OCI-LY7 (cell line): ENCODE results near the gene ERCC5. TPM values are rescaled to one million over a fixed set of nuclear protein-coding genes. Genes with fewer than 3 reads are reported as not detected.

Source experiments
- BruUV-seq: library from RNA; stranded (reverse); fragments of 400-500 nt; replicated peaks from 2 replicates; lab custom pipeline; 2021; lab: Mats Ljungman, UMichigan
- CTCF ChIA-PET: fragments of 300-600 bp; sonication (Branson Sonifier 250); formaldehyde crosslinking; loops from one replicate; lab custom pipeline; 2022; ENCODE audit warnings: antibody characterized with exemption; ENCODE audit not compliant: unreplicated experiment; lab: Charles Lee
- POLR2A ChIA-PET: fragments of 300-600 bp; sonication (Branson Sonifier 250); formaldehyde crosslinking; loops from one replicate; lab custom pipeline; 2022; ENCODE audit warnings: antibody characterized with exemption; lab: Charles Lee
- DNase-seq: peaks from one replicate; pipeline ENCODE4 v3.0.0-alpha.2; 2015; ENCODE audit warnings: low spot score
- H2AFZ ChIP-seq: fragments of 200-600 bp; sonication (generic), shearing (Covaris generic); 2 replicates; pipeline ENCODE4 v1.6.1; 2014; ENCODE audit warnings: mild to moderate bottlenecking, antibody characterized with exemption, low read length, moderate library complexity
- H3K27ac ChIP-seq: fragments of 200-600 bp; sonication (generic); 2 replicates; pipeline ENCODE4 v1.5.1; 2014; ENCODE audit warnings: mixed run types, low read depth, mild to moderate bottlenecking, moderate library complexity, low read length, inconsistent platforms; ENCODE audit not compliant: poor library complexity, severe bottlenecking
- H3K36me3 ChIP-seq: fragments of 200-600 bp; sonication (generic); 2 replicates; pipeline ENCODE4 v1.6.1; 2014; ENCODE audit warnings: mild to moderate bottlenecking, antibody characterized with exemption, low read length, moderate library complexity, mixed read lengths; ENCODE audit not compliant: insufficient read depth
- H3K4me1 ChIP-seq: fragments of 200-600 bp; sonication (generic); 2 replicates; pipeline ENCODE4 v1.5.1; 2014; ENCODE audit warnings: mild to moderate bottlenecking, low read length; ENCODE audit not compliant: insufficient read depth, poor library complexity, severe bottlenecking
- H3K4me2 ChIP-seq: fragments of 200-600 bp; sonication (generic); 2 replicates; pipeline ENCODE4 v1.6.1; 2014; ENCODE audit warnings: mild to moderate bottlenecking, low read length
- H3K4me3 ChIP-seq: fragments of 200-600 bp; sonication (generic); 2 replicates; pipeline ENCODE4 v1.5.1; 2014; ENCODE audit warnings: mild to moderate bottlenecking, low read depth, low read length; ENCODE audit not compliant: poor library complexity, severe bottlenecking
- H3K79me2 ChIP-seq: fragments of 200-600 bp; sonication (generic); 2 replicates; pipeline ENCODE4 v1.6.1; 2016; ENCODE audit warnings: low read depth, mild to moderate bottlenecking, low read length, moderate library complexity, mixed read lengths; ENCODE audit not compliant: insufficient read depth
- H3K9me2 ChIP-seq: fragments of 200-600 bp; sonication (generic); 2 replicates; pipeline ENCODE4 v1.6.1; 2016; ENCODE audit warnings: mild to moderate bottlenecking, low read length, mixed read lengths; ENCODE audit not compliant: insufficient read depth
- H3K9me3 ChIP-seq: fragments of 200-600 bp; sonication (generic); 2 replicates; pipeline ENCODE4 v1.6.1; 2014; ENCODE audit warnings: mild to moderate bottlenecking, mixed run types, low read length, mixed read lengths
- H4K20me1 ChIP-seq: fragments of 200-600 bp; sonication (generic); 2 replicates; pipeline ENCODE4 v1.6.1; 2014; ENCODE audit warnings: mild to moderate bottlenecking, antibody characterized with exemption, low read length, moderate library complexity, mixed read lengths; ENCODE audit not compliant: insufficient read depth
- CTCF ChIP-seq: fragments of 200-600 bp; sonication (generic); conservative IDR thresholded peaks from 2 replicates; pipeline ENCODE4 v1.5.1; 2014; ENCODE audit warnings: mild to moderate bottlenecking, antibody characterized with exemption, low read length, moderate library complexity, mixed read lengths
- EZH2phosphoT487 ChIP-seq: fragments of 200-600 bp; sonication (generic); IDR thresholded peaks from 2 replicates; pipeline ENCODE4 v1.6.1; 2018; ENCODE audit warnings: low read depth, borderline replicate concordance, mild to moderate bottlenecking, mixed run types, antibody characterized with exemption, low read length, moderate library complexity, mixed read lengths
- intact Hi-C: fragments of 100-400 bp; cut with micrococcal nuclease; formaldehyde crosslinking; loops from one replicate; pipeline ENCODE4 v1.10.0; 2022; ENCODE audit not compliant: unreplicated experiment
- total RNA-seq, 2 experiments: library from RNA; depleted of rRNA in 1 of 2; stranded (reverse); fragments of >200 nt in 1 of 2; shearing (Covaris generic) in 1 of 2; gene quantifications; 2 replicates each; pipeline ENCODE4 v1.2.3, GENCODE V29; 2014 to 2022

ERCC5 gene
- total RNA-seq, 2 experiments from 2014 or later: 37.9 to 38.5 TPM

GRCh38 chr13:102814025-102814607 is 31.7 kb upstream of the ERCC5 start:
- ChIA-PET CTCF (no interaction called here), POLR2A (no interaction called here)
- H3K36me3 ChIP-seq: no peaks in the 10 kb centered on the region
- H4K20me1 ChIP-seq: no peaks in the 10 kb centered on the region
- TF ChIP-seq CTCF: no peak
- no peak for TF ChIP-seq EZH2phosphoT487
- H3K4me1 ChIP-seq: no peaks in the 10 kb centered on the region
- no TSS peak for BruUV-seq
- DNase-seq: no peak
- H3K9me3 ChIP-seq: no peaks in the 10 kb centered on the region
- no peaks in the 10 kb centered on the region for H3K79me2 ChIP-seq
- no peak overlapping the region for H2AFZ ChIP-seq
- no peak overlapping the region for H3K4me3 ChIP-seq
- H3K4me2 ChIP-seq: no peak overlapping the region
- no peaks in the 10 kb centered on the region for H3K9me2 ChIP-seq
- no peak overlapping the region for H3K27ac ChIP-seq
- intact Hi-C loops: no loop called here

GRCh38 chr13:102814793-102815192 is 31.0 kb upstream of the ERCC5 start:
- no peak for DNase-seq
- no TSS peak for BruUV-seq
- Histone ChIP-seq H2AFZ (no peak overlapping the region), H3K27ac (no peak overlapping the region), H3K4me2 (no peak overlapping the region), H3K4me3 (no peak overlapping the region), H4K20me1 (no peaks in the 10 kb centered on the region), H3K9me2 (no peaks in the 10 kb centered on the region), H3K9me3 (no peaks in the 10 kb centered on the region), H3K36me3 (no peaks in the 10 kb centered on the region), H3K79me2 (no peaks in the 10 kb centered on the region), H3K4me1 (no peaks in the 10 kb centered on the region)
- ChIA-PET CTCF (no interaction called here), POLR2A (interaction anchor here (0.7 kb wide), 1 partner anchor 22 kb away, joined by 3 read pairs; no protein-coding TSS in a partner anchor)
- TF ChIP-seq CTCF (no peak), EZH2phosphoT487 (no peak)
- intact Hi-C loops: no loop called here

GRCh38 chr13:102815788-102816187 is 30.0 kb upstream of the ERCC5 start:
- Histone ChIP-seq H4K20me1 (no peaks in the 10 kb centered on the region), H3K4me3 (no peak overlapping the region), H3K79me2 (no peaks in the 10 kb centered on the region), H3K4me2 (no peak overlapping the region), H3K27ac (no peak overlapping the region), H2AFZ (no peak overlapping the region), H3K4me1 (no peaks in the 10 kb centered on the region), H3K36me3 (no peaks in the 10 kb centered on the region), H3K9me3 (no peaks in the 10 kb centered on the region), H3K9me2 (no peaks in the 10 kb centered on the region)
- intact Hi-C loops: no loop called here
- POLR2A ChIA-PET: no interaction called here
- DNase-seq: no peak
- no peak for TF ChIP-seq EZH2phosphoT487
- TF ChIP-seq CTCF: no peak
- BruUV-seq: no TSS peak
- CTCF ChIA-PET: no interaction called here
